ENCODE measurements around the gene SRSF3. TPM values are rescaled to one million over a fixed set of nuclear protein-coding genes. Genes with fewer than 3 reads are reported as not detected.
A peak's percentile ranks its signal among the peaks of the same experiment; 100 is the strongest.
"Not testable (repeated sequence)": the region's sequence is repeated elsewhere in the genome, so short reads cannot be mapped to it uniquely, and the experiment has no call there.

SRSF3 gene
- polyA plus RNA-seq, 2 of the 4 experiments (the other 2 are of a cell fraction): 629 to 652 TPM

DNA sequence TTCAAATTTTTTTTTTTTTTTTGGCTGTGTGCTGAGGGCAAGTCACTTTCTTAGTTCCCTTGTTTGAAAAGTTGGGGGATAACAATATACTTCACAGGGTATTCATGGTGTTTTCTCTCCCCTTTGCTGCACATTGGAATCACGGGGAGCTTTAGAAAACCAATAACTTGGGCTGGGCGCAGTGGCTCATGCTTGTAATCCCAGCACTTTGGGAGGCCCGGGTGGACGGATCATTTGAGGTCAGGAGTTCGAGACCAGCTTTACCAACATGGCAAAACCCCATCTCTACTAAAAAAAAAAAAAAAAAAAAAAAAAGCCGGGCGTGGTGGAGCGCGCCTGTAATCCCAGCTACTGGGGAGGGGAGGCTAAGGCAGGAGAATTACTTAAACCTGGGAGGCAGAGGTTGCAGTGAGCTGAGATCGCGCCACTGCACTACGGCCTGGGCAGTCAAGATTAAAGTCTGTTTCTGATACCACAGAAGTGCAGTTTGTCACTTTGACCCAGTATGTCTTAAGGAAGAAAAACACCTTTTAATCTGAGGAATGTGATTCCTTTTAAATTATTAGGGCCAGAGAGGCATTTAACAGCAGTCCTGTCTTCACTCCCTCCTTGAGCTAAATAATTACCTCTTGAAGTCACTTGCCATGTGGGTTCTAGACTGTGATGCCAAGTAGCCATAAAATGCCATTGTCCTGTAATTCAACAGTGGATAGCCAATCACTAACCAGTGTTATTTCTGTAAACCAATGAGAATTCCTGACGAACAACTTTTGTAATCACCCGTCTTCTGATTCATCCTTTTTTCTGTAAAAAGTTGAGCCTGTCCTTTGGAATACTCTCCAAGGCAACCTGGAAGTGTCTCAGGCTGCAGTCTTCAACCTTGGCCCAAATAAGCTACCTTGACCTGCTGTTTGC is 16.1 kb downstream of the SRSF3 start:
- H3K9me3 ChIP-seq: no peaks in the 10 kb centered on the region
- no peak for FAIRE-seq
- peak in 1 of 2 experiments; percentile 2; a peak in 1 of 6 replicates for ATAC-seq
- ChIA-PET POLR2A (interaction anchor here (0.7 kb wide), 1 partner anchor 9 kb away, joined by 3 read pairs; no protein-coding TSS in a partner anchor), CTCF (interaction anchor here (0.6 to 4.3 kb wide), 5 partner anchors 114 to 177 kb away, joined by 3 to 21 read pairs (median 3); no protein-coding TSS in a partner anchor)
- no peak for DNase-seq (ENCODE audit: low read depth in 1 of 2, low spot score in 1 of 2)
- no peak overlapping the region for H3K4me3 ChIP-seq
- peaks cover 40% of the 10 kb centered on the region for H3K4me1 ChIP-seq
- H3K27ac ChIP-seq: no peak overlapping the region
- 89% methylated on average over 14 of the region's 14 CpGs for WGBS (ENCODE audit: missing lambda C conversion rate)
- H3K4me2 ChIP-seq: no peak overlapping the region
- no peak for TF ChIP-seq TP53 (CRISPR knock-in tag; IDR thresholded peaks at IDR 0.05)

- CTCF ChIA-PET: interaction anchor here (0.8 to 4.3 kb wide), 7 partner anchors 13 to 178 kb away, joined by 3 to 21 read pairs (median 3); no protein-coding TSS in a partner anchor
- 93% methylated on average over 1 of the region's 1 CpG for WGBS (ENCODE audit: missing lambda C conversion rate)
- POLR2A ChIA-PET: no interaction called here
- TF ChIP-seq ZSCAN20 (CRISPR knock-in tag; IDR thresholded peaks at IDR 0.05) (no peak), FOSB (CRISPR knock-in tag; IDR thresholded peaks at IDR 0.05) (no peak), MAX (IDR thresholded peaks at IDR 0.05) (no peak), TFCP2L1 (CRISPR knock-in tag; IDR thresholded peaks at IDR 0.05) (no peak), NFE2L2 (conservative IDR thresholded peaks at IDR 0.05; ENCODE audit: low read length) (no peak)
- TF ChIP-seq, protein P1, sequence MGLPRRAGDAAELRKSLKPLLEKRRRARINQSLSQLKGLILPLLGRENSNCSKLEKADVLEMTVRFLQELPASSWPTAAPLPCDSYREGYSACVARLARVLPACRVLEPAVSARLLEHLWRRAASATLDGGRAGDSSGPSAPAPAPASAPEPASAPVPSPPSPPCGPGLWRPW (IDR thresholded peaks at IDR 0.05): no peak
- TF ChIP-seq, protein P2, sequence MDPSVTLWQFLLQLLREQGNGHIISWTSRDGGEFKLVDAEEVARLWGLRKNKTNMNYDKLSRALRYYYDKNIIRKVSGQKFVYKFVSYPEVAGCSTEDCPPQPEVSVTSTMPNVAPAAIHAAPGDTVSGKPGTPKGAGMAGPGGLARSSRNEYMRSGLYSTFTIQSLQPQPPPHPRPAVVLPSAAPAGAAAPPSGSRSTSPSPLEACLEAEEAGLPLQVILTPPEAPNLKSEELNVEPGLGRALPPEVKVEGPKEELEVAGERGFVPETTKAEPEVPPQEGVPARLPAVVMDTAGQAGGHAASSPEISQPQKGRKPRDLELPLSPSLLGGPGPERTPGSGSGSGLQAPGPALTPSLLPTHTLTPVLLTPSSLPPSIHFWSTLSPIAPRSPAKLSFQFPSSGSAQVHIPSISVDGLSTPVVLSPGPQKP (IDR thresholded peaks at IDR 0.05; ENCODE audit: low read depth, low read length): no peak
- DNase-seq (ENCODE audit: low read depth in 1 of 2, low spot score in 1 of 2): no peak
- no peak overlapping the region for H3K27ac ChIP-seq
- H3K4me3 ChIP-seq: no peak overlapping the region
- H3K9me3 ChIP-seq: no peaks in the 10 kb centered on the region
- no peak overlapping the region for H3K4me2 ChIP-seq
- FAIRE-seq: no peak
- peaks cover 40% of the 10 kb centered on the region for H3K4me1 ChIP-seq
- ATAC-seq: peak in 1 of 2 experiments; percentile 1; a peak in 2 of 6 replicates
Measured at GRCh38 chr6:36610956-36611336, 16.8 kb downstream of the SRSF3 start.

DNA sequence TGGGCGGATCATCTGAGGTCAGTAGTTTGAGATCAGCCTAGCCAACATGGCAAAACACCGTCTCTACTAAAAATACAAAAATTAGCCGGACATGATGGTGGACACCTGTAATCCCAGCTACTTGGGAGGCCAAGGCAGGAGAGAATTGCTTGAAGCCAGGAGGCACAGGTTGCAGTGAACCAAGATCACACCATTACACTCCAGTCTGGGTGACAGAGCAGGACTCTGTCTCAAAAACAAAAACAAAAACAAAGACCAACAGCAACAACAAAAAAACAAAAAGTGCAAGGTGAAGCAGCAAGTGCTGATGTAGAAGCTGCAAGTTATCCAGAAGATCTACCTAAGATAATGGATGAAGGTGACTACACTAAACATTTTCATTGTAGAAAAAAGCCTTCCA is 17.5 kb downstream of the SRSF3 start:
- POLR2A ChIA-PET, FAIRE-seq: not testable (repeated sequence)

GRCh38 chr6:36612101-36612625 is 18.0 kb downstream of the SRSF3 start:
- Histone ChIP-seq H3K4me1 (peaks cover 39% of the 10 kb centered on the region), H3K9me3 (no peaks in the 10 kb centered on the region), H3K4me2 (no peak overlapping the region), H3K27ac (no peak overlapping the region), H3K4me3 (no peak overlapping the region)
- ChIA-PET CTCF (interaction anchor here (0.9 to 4.3 kb wide), 7 partner anchors 12 to 406 kb away, joined by 3 to 20 read pairs (median 4); no protein-coding TSS in a partner anchor), POLR2A (no interaction called here)
- no peak for ATAC-seq
- no peak for FAIRE-seq
- 94% methylated on average over 10 of the region's 10 CpGs for whole genome bisulfite sequencing (ENCODE audit: missing lambda C conversion rate)
- DNase-seq (ENCODE audit: low read depth in 1 of 2, low spot score in 1 of 2): no peak
- TF ChIP-seq GATA3 (IDR thresholded peaks at IDR 0.05; ENCODE audit: borderline replicate concordance) (no peak), ATOH8 (CRISPR knock-in tag; IDR thresholded peaks at IDR 0.05; ENCODE audit: low read depth) (no peak), MAX (IDR thresholded peaks at IDR 0.05) (no peak), CBX8 (IDR thresholded peaks at IDR 0.05) (no peak), ESRRA (IDR thresholded peaks at IDR 0.05; ENCODE audit: borderline replicate concordance, low read length) (no peak), NR3C1 (IDR thresholded peaks at IDR 0.05) (no peak), ZSCAN20 (CRISPR knock-in tag; IDR thresholded peaks at IDR 0.05) (no peak), TP53 (CRISPR knock-in tag; IDR thresholded peaks at IDR 0.05) (no peak), KDM5A (IDR thresholded peaks at IDR 0.05) (no peak), PBX3 (IDR thresholded peaks at IDR 0.05) (no peak), HDAC2 (IDR thresholded peaks at IDR 0.05) (no peak), RNF2 (IDR thresholded peaks at IDR 0.05; ENCODE audit: borderline replicate concordance, low read depth) (no peak), ZFP36 (IDR thresholded peaks at IDR 0.05; ENCODE audit: borderline replicate concordance, partially characterized antibody) (no peak)
- TF ChIP-seq, protein P2 (IDR thresholded peaks at IDR 0.05; ENCODE audit: low read depth, low read length): no peak
- TF ChIP-seq, protein P3, sequence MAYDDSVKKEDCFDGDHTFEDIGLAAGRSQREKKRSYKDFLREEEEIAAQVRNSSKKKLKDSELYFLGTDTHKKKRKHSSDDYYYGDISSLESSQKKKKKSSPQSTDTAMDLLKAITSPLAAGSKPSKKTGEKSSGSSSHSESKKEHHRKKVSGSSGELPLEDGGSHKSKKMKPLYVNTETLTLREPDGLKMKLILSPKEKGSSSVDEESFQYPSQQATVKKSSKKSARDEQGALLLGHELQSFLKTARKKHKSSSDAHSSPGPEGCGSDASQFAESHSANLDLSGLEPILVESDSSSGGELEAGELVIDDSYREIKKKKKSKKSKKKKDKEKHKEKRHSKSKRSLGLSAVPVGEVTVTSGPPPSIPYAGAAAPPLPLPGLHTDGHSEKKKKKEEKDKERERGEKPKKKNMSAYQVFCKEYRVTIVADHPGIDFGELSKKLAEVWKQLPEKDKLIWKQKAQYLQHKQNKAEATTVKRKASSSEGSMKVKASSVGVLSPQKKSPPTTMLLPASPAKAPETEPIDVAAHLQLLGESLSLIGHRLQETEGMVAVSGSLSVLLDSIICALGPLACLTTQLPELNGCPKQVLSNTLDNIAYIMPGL (CRISPR knock-in tag; IDR thresholded peaks at IDR 0.05; ENCODE audit: borderline replicate concordance): no peak

More for the DNA sequence above, 17.5 kb downstream of the SRSF3 start:
- WGBS (ENCODE audit: missing lambda C conversion rate): 84% methylated on average over 3 of the region's 3 CpGs
- not testable (repeated sequence) for H3K9me3 ChIP-seq; H3K27ac ChIP-seq; H3K4me2 ChIP-seq; H3K4me3 ChIP-seq; ATAC-seq; DNase-seq (ENCODE audit: low read depth in 1 of 2, low spot score in 1 of 2)
- TF ChIP-seq JUN (IDR thresholded peaks at IDR 0.05): 0 out of 5 replicates have a peak, but pooled peaks of 1 of the 2 experiments have one; percentile 9
- CTCF ChIA-PET: interaction anchor here (0.8 to 4.3 kb wide), 8 partner anchors 11 to 406 kb away, joined by 3 to 20 read pairs (median 4); no protein-coding TSS in a partner anchor
- H3K4me1 ChIP-seq: peaks cover 40% of the 10 kb centered on the region

Data from A549 (cell line).